ENCODE results near the gene ADD1. TPM values are rescaled to one million over a fixed set of nuclear protein-coding genes. Genes with fewer than 3 reads are reported as not detected.

The ADD1 gene
- total and polyA plus RNA-seq, 4 donors = 127 to 400 (median 268) TPM

GRCh38 chr4:2828758-2829181 lies 14.9 kb upstream of the ADD1 start:
- Histone ChIP-seq H3K27ac (ENCODE audit: low read depth in 1 of 2, low read length in 1 of 2) (no peak overlapping the region), H3K9ac (ENCODE audit: insufficient read depth in 1 of 2, low read length in 2 of 2) (no peak overlapping the region), H3K4me3 (no peak overlapping the region), H3K9me3 (ENCODE audit: control insufficient read depth in 4 of 4, insufficient read depth in 3 of 4, low read length in 3 of 4) (no peaks in the 10 kb centered on the region), H3K4me1 (ENCODE audit: control insufficient read depth in 5 of 5, insufficient read depth in 5 of 5, low read length in 5 of 5) (peaks cover 0 to 2% (median 0%) of the 10 kb centered on the region in 5 donors), H3K36me3 (ENCODE audit: control insufficient read depth in 4 of 4, insufficient read depth in 4 of 4, low read length in 4 of 4) (peaks cover 13 to 88% (median 27%) of the 10 kb centered on the region in 4 donors), H3K27me3 (ENCODE audit: control insufficient read depth in 3 of 3, insufficient read depth in 3 of 3, low read length in 2 of 3) (no peaks in the 10 kb centered on the region)
- DNase-seq (no peak), ATAC-seq (ENCODE audit: insufficient read depth, low FRiP score) (no peak)
- TF ChIP-seq CTCF (IDR thresholded peaks at IDR 0.05; ENCODE audit: control extremely low read depth, extremely low read depth) = no peak
- 93 to 94% methylated on average over 17 of the region's 17 CpGs for WGBS, 2 donors

- ATAC-seq (ENCODE audit: insufficient read depth, low FRiP score) (no peak), DNase-seq (peak in 1 of 3 donors; percentile 6)
- H3K27me3 ChIP-seq (ENCODE audit: control insufficient read depth in 3 of 3, insufficient read depth in 3 of 3, low read length in 2 of 3) = no peaks in the 10 kb centered on the region
- TF ChIP-seq CTCF (IDR thresholded peaks at IDR 0.05; ENCODE audit: control extremely low read depth, extremely low read depth) = no peak
- H3K9ac ChIP-seq (ENCODE audit: insufficient read depth in 1 of 2, low read length in 2 of 2) = no peak overlapping the region
- WGBS, 2 donors = 95 to 96% methylated on average over 14 to 18 of the region's 18 CpGs
- peaks cover 13 to 87% (median 30%) of the 10 kb centered on the region in 4 donors for H3K36me3 ChIP-seq (ENCODE audit: control insufficient read depth in 4 of 4, insufficient read depth in 4 of 4, low read length in 4 of 4)
- H3K9me3 ChIP-seq (ENCODE audit: control insufficient read depth in 4 of 4, insufficient read depth in 3 of 4, low read length in 3 of 4) = no peaks in the 10 kb centered on the region
- H3K4me3 ChIP-seq = no peak overlapping the region
- H3K4me1 ChIP-seq (ENCODE audit: control insufficient read depth in 5 of 5, insufficient read depth in 5 of 5, low read length in 5 of 5) = peaks cover 0 to 2% (median 0%) of the 10 kb centered on the region in 5 donors
- H3K27ac ChIP-seq (ENCODE audit: low read depth in 1 of 2, low read length in 1 of 2) = no peak overlapping the region
These were observed 14.2 kb upstream of the ADD1 start for GRCh38 chr4:2829321-2829932.

- Histone ChIP-seq H3K9ac (ENCODE audit: insufficient read depth in 1 of 2, low read length in 2 of 2) (no peak overlapping the region), H3K36me3 (ENCODE audit: control insufficient read depth in 4 of 4, insufficient read depth in 4 of 4, low read length in 4 of 4) (peaks cover 13 to 87% (median 30%) of the 10 kb centered on the region in 4 donors), H3K4me1 (ENCODE audit: control insufficient read depth in 5 of 5, insufficient read depth in 5 of 5, low read length in 5 of 5) (peaks cover 0 to 2% (median 0%) of the 10 kb centered on the region in 5 donors), H3K27me3 (ENCODE audit: control insufficient read depth in 3 of 3, insufficient read depth in 3 of 3, low read length in 2 of 3) (no peaks in the 10 kb centered on the region), H3K27ac (ENCODE audit: low read depth in 1 of 2, low read length in 1 of 2) (no peak overlapping the region), H3K9me3 (ENCODE audit: control insufficient read depth in 4 of 4, insufficient read depth in 3 of 4, low read length in 3 of 4) (no peaks in the 10 kb centered on the region), H3K4me3 (no peak overlapping the region)
- ATAC-seq (ENCODE audit: insufficient read depth, low FRiP score) (no peak), DNase-seq (no peak)
- 97% methylated on average over 19 of the region's 19 CpGs for WGBS, 2 donors
- no peak for TF ChIP-seq CTCF (IDR thresholded peaks at IDR 0.05; ENCODE audit: control extremely low read depth, extremely low read depth)
These were observed 13.7 kb upstream of the ADD1 start for GRCh38 chr4:2829933-2830451.
